ENCODE measurements around the gene MAGEF1. TPM values are rescaled to one million over a fixed set of nuclear protein-coding genes. Genes with fewer than 3 reads are reported as not detected.
"Not testable (repeated sequence)": the region's sequence is repeated elsewhere in the genome, so short reads cannot be mapped to it uniquely, and the experiment has no call there.

MAGEF1 gene
- total RNA-seq, 1 donor from 2014 or later = 30.2 TPM

DNA sequence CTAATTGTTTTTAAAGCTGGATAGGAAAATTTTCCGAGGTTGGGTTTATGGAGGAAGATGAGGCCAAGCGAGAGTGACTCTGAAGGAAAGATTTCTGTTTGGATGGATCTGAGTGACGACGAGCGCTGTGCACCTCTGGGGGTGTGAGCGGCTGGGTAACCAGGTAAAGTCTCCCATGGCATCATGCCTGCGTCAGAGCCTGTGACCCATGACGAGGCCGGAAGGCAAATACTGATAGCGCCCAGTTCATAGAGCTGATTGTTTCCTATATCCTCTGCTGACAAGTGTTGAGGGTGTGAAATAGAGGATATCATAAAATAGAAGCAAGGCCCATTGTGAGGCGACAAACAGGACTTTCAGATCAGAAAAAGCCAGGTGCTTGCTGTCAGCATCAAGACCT lies 33.7 kb upstream of the MAGEF1 start:
- DNase-seq (ENCODE audit: low spot score) = peak; percentile 26
- intact Hi-C loops (cut with DNase I) = no loop called here

DNA sequence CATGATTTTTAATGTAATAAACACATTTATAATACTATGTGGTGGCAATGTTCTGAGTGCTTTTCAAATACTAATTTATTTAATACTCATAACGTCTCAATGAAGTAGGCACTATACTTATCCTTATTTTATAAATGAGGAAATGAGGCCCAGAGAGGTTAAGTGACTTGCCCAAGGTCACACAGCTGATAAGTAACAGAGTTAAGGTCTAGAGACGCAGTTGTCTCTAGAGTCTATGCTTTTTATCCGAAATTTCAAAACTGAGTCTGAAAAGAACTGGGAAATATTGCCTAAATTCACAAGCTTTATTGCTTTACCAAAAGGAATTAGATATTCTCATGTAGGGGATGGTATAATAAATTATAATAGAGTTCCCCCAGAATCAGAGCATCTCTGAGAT lies 31.4 kb upstream of the MAGEF1 start:
- DNase-seq (ENCODE audit: low spot score) = no peak
- intact Hi-C loops (cut with DNase I) = no loop called here

DNA sequence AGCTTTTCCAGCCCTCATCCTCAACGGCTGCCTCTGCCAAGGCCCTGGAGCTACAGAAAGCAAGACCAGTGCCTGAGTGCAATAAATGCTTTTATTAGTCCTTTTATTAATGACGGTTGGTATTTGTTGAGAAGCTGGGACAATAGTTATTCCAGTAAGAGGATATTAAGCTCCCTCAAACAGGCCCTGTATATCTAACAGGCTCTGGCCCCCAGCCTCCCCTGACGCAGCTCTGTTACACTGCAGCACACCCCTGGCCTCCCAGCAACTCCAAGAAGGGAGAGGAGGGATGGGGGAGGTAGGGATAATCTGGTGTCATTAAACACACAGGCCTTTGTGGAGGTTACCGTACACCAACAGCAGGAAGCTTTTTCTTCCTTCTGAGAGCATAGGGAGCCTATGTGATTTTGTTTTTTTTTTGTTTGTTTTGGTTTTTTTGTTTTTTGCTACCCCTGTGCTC lies 30.8 kb upstream of the MAGEF1 start:
- intact Hi-C loops (cut with DNase I) = no loop called here
- no peak for DNase-seq (ENCODE audit: low spot score)

DNA sequence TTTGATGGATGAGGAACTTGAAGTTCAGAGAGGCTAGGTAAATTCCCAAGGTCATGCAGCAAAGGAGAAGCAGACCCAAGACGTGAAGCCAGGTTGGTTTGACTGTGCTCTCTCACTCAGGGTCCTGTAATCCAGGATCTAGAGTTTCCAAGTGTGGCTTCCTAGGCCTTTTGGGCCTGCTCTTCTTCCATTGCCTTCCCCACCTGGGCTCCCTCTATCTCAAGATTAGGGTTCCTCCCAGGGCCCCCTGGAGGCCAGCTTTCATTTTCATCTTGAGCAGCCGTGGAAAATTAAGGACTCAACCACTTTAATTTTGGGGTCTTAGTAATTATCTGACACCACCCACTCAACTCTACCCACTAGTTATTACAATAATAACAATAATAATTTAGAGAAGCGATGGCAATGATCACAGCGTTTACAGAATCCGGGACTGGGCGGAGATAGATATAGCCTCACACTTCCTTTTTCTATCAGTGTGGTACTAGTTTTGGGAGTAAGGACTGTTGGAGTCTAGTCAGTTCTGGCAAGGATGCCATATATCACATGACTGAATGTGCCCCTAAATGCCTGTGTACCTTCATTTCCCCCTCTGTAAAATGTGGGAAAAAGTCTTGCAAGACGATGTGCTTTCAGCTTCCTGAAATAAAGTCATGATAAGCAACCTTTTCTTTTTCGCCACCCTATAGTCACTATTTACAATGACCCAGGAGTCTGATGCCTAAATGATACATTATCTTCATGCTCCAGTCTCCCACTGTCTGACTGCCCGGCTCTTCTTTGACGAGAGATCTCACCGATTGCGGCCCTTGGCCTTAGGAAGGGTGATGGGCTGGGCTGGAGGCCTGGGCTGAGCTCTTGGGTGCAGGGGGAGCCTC lies 30.2 kb upstream of the MAGEF1 start:
- intact Hi-C loops (cut with DNase I) = no loop called here
- peak; percentile 62 for DNase-seq (ENCODE audit: low spot score)

DNA sequence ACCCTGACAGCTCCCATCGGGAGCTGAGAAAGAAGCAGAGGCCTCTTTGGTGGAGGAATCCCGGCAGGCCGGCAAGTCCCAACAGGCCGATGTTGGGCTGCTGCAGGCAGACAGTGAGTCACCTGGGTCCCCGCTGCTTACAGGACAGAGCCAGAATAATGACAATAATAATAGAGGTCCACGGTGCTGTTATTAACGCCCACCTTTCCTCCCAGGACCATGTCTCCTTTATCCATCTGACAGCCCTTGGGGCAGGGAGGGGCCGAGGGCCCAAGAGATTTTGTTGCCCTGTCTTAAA lies 29.3 kb upstream of the MAGEF1 start:
- peak; percentile 29 for DNase-seq (ENCODE audit: low spot score)
- intact Hi-C loops (cut with DNase I) = no loop called here

DNA sequence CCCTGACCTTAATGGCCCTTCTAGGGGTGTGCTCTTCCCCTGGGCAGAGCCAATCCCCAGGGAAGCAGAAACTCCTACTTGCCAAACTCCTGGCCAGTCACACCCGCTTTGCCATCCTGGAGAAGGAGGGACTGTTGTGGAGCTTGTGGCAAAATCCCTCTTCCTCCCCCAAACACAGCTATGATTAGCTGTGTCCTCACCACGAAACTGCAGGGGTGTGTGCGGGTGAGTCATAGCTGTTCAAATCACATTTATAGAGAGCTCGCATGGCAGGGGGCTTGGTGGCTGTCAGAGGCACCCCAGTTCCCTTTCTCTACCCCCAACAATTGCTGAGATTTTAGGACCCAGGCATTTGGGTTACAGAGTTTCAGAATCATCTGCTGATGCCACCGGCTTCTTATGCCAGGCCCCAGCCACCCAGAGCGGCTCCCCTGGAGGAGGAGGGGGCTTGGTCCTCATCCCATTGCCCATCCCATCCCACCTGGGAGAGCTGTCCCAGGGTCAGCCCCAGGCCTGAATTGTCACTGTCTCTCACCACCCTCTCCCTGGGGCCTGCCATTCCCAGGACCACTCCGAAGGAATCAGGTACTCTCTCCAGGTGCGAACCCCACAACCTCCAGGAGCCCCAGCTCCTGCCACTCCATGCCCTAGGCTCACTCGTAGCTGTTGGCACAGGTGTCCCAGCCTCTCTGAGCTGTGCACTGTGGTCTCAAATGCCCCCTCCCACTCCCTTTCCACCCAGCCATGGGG lies 28.8 kb upstream of the MAGEF1 start:
- peak; percentile 59 for DNase-seq (ENCODE audit: low spot score)
- intact Hi-C loops (cut with DNase I) = no loop called here

DNA sequence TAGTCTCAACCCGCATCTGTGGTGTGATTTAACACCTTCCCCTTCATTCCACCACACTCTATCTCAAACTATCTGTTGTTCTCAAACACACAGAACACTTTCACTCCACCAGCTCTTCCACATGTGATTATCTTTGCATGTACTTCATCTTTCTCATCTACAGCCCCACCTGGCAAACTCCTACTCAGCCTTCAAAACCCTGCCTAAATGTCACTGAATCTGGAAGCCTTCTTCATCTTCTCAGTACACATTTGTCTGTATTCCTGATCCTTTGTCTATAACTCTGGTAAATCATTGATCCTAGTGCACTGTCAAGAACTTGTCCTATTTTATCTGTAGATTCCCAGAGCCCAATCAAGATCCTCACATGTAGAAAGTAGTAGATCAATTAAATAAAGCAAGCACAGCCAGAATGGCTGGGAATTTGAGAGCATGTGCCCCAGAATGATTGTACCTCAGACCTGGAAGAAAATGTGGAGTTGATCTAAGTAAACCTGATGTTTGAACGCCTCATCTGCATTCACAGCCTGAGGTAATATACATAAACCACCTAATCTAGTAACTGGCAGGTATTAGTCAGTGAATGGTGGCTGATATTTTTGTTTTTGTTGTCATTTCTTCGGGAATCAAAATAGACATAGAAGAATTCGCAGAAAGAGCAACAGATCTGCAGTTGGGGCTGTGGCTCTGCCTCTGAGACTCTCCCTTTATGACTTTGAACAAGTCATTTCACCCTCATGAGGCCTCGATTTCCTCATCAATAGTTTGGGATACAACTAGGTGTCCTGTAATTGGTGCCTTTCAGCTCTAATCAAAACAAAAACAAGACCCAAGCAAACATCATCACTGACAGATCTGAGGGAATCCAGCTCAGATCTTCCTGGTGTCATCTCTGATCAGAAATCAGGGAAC lies 28.0 kb upstream of the MAGEF1 start:
- intact Hi-C loops (cut with DNase I) = no loop called here
- DNase-seq (ENCODE audit: low spot score) = no peak

DNA sequence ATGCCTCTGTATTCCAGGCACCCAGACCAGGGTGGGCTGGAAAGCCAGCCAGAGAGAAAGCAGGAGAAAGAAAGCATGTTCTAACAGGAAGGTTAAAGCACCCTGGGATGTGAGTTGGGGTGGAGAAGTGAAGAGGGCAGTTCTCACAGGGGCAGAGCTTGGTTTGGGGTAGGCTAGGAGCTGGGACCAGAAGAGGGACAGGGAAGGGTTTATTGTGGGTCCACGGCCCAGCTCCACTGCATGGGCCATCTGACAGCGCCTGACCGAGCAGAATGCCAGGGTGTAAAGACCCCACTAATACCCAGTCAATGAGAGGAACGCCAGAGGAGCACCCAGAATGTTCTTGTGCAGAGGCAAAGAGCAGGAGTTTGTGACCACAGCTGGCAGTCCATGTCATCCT lies 27.1 kb upstream of the MAGEF1 start:
- intact Hi-C loops (cut with DNase I) = no loop called here
- no peak for DNase-seq (ENCODE audit: low spot score)

DNA sequence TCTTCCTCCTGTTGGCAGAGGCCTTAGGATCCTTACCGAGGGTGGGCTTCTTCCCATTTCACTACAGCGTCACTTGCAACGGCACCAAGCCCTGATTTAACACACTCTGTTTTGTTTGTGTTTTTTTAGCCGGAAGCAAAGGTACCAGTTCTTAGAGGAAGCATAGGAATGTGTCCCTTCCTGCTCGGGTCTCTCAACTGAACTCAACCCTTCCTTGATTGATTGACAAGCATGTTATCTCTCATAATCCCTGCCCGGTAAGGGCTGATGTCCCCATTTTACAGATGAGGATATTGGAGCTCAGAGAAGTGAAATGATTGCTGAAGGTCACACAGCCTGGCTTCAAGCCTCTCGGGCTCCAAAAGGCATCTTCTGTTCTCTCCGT lies 26.6 kb upstream of the MAGEF1 start:
- no peak for DNase-seq (ENCODE audit: low spot score)
- intact Hi-C loops (cut with DNase I) = no loop called here

DNA sequence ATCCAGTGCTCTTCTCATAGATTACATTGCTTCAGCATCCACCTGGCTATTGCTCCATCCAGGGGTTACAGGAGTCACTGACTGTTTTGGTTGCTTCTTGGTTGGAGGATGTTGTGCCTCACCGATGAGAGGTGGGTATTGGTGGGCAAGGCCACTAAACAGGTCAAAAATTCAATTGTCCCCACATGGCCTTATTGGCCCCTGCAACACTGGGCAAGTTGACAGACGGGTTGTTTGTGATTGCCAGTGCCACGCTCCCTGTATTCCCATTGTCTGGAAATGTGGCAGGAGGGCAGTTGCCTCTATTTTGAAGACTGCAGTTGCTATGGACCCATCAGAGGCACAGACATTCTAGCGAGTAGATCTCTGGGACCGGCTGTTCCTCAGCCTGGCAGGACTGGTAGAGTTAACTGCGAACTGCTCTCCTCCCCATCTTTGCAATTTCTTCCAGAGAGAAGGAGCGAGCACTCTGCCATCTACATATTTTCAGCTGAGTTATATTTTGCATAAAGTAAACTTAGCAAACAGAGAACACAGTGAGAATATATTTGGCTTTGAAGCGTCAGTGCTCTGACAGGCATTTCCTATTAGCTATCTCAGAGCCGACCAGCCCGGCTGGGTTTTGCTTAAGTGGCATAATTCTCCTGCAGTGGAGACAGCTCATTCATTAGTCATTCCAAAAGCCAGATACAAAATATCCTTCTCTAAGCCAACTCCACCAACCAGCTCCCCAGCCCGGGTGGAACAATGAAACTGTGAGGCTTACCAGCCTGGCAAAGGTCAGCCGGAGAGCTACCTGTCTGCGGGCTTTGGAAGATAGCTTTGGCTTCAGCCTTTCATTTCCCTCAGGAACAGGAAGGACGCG lies 26.0 kb upstream of the MAGEF1 start:
- DNase-seq (ENCODE audit: low spot score) = peak; percentile 69
- intact Hi-C loops (cut with DNase I) = no loop called here

DNA sequence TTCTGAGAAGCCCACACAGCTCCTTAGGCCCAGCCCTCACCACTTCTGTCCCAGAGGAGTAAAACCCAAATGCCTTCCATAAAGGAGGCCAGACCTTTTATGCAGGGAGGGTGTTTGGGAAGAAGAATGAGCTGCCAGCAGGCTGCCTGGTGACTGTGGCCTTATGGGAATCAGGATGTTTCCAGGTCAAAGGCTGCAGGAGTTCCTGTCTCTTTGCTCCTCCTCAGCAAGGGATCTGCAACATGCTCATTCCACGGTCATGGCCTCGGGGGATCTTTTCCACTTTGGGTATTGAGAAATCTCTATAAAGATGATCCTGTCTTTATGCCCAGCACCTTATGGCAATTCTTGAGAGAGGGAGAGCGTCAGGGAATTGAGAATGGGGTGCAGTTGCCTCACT lies 25.2 kb upstream of the MAGEF1 start:
- intact Hi-C loops (cut with DNase I) = no loop called here
- DNase-seq (ENCODE audit: low spot score) = peak; percentile 38

DNA sequence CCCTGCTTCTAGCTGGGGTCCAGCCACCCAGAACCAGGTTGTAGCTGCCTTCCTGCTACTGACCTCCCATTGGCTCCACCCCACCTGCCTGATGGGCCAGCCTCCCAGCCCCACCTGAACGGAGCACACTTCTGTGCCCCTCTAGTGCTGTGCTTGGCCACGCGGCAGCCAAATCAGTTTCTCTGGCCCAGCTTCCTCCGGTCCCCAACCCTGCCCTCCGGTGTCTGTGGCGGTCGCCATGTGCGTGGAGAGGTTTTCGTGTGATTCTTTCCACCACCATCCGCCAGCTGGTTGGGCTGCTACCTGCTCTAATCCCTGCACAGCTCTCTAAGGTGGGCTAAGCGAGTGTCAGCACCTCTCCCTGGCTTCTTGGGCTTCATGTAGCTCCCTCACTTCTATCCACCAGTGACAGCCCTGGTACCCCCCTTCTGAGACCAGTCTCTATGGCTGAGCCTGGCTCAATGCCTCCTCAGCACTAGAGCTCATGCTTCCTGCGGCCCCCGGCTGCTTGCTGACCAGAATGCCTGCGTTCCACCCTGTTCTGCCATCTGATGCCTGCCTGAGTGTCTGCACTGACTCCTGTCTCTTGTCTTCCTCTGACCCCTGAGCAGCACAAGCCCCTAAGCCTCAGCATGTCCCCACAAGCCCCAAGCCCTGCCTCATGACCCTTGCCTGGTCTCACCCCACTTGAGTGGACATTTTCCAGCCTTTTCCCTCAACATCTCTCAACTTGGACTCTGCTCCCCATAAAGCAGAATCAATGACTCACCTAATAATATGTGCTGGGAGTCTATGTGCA lies 23.2 kb upstream of the MAGEF1 start:
- intact Hi-C loops (cut with DNase I) = no loop called here
- DNase-seq (ENCODE audit: low spot score) = peak; percentile 68

DNA sequence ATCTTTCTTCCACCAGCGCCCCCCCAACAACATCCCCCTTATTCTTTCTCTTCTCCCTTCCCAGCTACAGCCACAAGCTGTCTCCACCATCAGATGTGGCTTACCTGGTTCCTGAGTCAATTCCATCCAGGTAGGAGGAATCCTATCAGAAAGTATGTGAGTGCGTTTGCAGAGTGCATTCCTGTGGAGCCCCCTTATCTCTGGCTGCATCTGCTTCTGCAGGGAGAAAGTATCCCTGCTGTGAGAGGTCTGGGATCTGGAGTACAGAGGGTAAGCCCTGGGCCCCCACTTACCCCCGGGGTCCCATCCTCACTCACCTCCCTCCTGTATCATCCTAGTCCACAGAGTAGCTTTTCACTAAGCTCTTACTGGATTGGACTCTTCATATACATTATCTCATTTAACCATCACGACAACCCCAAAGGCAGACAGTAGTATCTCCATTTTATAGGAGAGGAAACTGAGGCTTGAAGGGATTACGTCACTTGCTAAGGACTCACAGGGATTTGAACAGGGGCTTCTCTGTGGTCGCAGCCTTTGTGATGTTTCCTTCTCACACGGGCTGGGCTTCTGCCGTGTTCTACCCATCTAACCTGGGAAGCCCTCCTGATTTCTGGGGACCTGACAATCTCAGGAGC lies 22.2 kb upstream of the MAGEF1 start:
- no peak for DNase-seq (ENCODE audit: low spot score)
- intact Hi-C loops (cut with DNase I) = no loop called here

DNA sequence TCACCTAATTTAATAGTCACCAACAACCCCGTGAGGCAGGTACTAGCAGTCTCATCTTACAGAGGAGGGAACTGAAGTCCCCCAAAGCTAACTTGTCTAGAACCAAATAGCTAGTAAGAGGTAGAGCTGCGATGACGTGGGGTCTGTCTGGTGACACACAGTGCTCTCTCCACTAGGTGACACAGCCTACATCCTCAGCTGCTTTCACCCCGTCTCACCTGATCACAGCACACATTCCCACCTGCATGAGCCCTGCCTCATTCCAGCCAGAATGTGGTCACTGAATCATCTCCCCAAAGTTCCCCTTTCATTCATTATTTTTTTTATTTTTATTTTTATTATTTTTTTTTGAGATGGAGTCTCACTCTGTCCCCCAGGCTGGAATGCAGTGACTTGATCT lies 21.3 kb upstream of the MAGEF1 start:
- intact Hi-C loops (cut with DNase I) = no loop called here
- no peak for DNase-seq (ENCODE audit: low spot score)

DNA sequence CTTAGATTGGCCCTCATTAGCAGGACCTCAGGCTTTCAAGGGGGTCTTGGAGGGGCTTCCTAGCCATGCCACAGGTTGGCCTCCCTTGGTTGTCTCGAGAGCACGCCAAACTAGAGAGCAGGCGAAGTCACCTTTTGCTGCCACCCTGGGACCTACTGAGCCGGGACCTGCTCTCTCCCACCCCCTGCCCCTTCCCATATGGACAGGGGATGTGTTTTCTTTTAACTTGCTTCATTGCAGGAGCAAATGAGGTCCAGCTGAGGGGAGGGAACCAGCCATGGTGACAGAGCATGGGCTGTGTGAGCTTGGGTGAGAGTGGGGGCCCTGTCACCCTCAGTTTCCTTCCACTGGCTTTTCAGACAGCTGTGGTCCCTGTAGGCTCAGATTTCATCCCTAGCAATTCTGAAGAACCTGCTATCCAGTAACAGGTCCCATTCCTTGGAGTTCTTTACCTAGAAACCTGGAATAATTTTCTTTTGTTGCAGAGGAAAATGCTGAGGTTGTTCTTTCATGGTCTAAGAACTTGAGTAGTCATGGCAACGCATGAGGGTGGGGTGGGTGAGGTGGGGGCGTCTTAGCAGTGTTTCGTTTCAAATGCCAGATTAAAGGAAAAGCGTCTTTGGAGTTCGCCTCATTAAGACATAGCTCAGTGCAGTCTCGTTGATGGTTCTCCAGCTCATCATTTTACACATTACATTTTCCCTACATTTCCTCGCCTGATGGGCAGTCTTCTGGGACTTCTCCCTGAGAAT lies 20.1 kb upstream of the MAGEF1 start:
- intact Hi-C loops (cut with DNase I) = no loop called here
- DNase-seq (ENCODE audit: low spot score) = no peak

DNA sequence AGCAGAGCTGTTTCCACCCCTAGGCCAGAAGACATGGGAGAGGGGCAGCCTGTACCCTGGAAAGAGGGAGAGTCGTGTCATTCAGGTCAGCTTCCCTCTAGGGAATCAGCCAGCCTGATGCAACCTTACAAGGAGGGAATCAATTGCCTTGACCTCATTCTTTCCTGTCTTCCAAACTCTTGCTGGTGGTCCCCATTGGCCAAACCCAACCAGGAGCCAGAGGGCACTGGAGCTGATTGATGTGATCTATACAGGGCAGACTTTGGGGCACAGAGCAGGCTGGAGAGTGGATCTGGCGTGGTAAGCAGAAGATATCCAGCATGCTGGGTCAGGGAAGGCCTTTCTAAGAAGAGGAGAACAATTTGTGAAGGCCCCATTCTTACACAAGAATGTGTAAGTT lies 19.1 kb upstream of the MAGEF1 start:
- intact Hi-C loops (cut with DNase I) = no loop called here

DNA sequence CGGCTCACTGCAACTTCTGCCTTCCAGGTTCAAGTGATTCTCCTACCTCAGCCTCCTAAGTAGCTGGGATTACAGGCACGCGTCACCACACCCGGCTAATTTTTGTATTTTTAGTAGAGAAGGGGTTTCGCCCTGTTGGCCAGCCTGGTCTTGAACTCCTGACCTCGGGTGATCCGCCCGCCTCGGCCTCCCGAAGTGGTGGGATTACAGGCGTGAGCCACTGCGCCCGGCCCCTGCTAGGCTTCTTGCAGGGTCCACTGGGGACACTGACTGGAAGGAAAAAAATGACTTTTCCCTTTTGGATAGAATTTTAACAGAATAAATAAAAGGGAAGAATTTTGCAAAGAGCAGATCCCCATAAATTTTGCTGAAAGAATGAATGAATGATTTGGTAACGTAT lies 17.3 kb upstream of the MAGEF1 start:
- intact Hi-C loops (cut with DNase I) = loop anchor here (5.0 kb wide), 1 partner anchor 48 kb away; no protein-coding TSS in a partner anchor
- not testable (repeated sequence) for DNase-seq (ENCODE audit: low spot score)

More for the DNA sequence above, 19.1 kb upstream of the MAGEF1 start:
- no peak for DNase-seq (ENCODE audit: low spot score)

All from cardiac septum (tissue), 1 donor.